Esophagus squamous epithelium (tissue), 5 donors: Measurements from ENCODE around the gene MCM5. TPM values are rescaled to one million over a fixed set of nuclear protein-coding genes. Genes with fewer than 3 reads are reported as not detected.
"Not testable (repeated sequence)": the region's sequence is repeated elsewhere in the genome, so short reads cannot be mapped to it uniquely, and the experiment has no call there.

Experiments
- DNase-seq: peaks from one replicate; lab custom pipeline; 2025; lab: John Stamatoyannopoulos, UW
- H3K27ac ChIP-seq, 4 donors: fragments of 200-600 bp; sonication (generic); one replicate each; pipeline ENCODE4 v1.5.1; 2016 to 2019; ENCODE audit warnings: mild to moderate bottlenecking in 1 of 4
- H3K27me3 ChIP-seq, 4 donors: fragments of 200-600 bp; sonication (generic); 1 replicate in 3 of 4; 2 replicates in 1 of 4; pipeline versions ENCODE4 v1.5.1 to v1.6.0; 2017 to 2021; ENCODE audit warnings: antibody characterized with exemption in 1 of 4
- H3K36me3 ChIP-seq, 3 donors: fragments of 200-600 bp; sonication (generic); one replicate each; pipeline ENCODE4 v1.5.1; 2016 to 2019
- H3K4me1 ChIP-seq, 3 donors: fragments of 200-600 bp; sonication (generic); one replicate each; pipeline ENCODE4 v1.5.1; 2017 to 2019
- H3K4me3 ChIP-seq, 4 donors: fragments of 200-600 bp; sonication (generic); 1 replicate in 3 of 4; 2 replicates in 1 of 4; pipeline ENCODE4 v1.5.1; 2016 to 2019; ENCODE audit warnings: mild to moderate bottlenecking in 2 of 4, moderate library complexity in 1 of 4
- H3K9me3 ChIP-seq, 3 donors: fragments of 200-600 bp; sonication (generic); one replicate each; pipeline ENCODE4 v1.5.1; 2016 to 2019
- CTCF ChIP-seq, 6 experiments: fragments of 450-650 bp in 4 of 6; fragments of 200-600 bp in 2 of 6; sonication (generic) in 2 of 6; IDR thresholded peaks; one replicate each; pipeline ENCODE4 v1.5.1; 2016 to 2019; ENCODE audit warnings: antibody characterized with exemption in 6 of 6, mild to moderate bottlenecking in 4 of 6, moderate library complexity in 4 of 6
- POLR2A ChIP-seq, 4 donors: fragments of 450-650 bp; IDR thresholded peaks; one replicate each; pipeline ENCODE4 v1.6.1; 2017; ENCODE audit warnings: antibody characterized with exemption in 4 of 4, mild to moderate bottlenecking in 4 of 4, moderate library complexity in 3 of 4
- WGBS, 2 donors: methylation state at CpG; one replicate each; pipeline ENCODE4 v1.1.5; 2018; 5-methylcytosine and 5-hydroxymethylcytosine counted together
- intact Hi-C: fragments of 100-400 bp; cut with DNase I; formaldehyde crosslinking; loops from one replicate; pipeline ENCODE4 v1.15.0; 2022
- total RNA-seq, 4 donors: library from RNA; depleted of rRNA; stranded (reverse); fragments of >200 nt; gene quantifications; one replicate each; pipeline ENCODE4 v1.1.0, GENCODE V29; 2016
- donor health status: DM: yes; HTN: yes; CAD: no.

MCM5 gene
- total RNA-seq, 4 donors from 2014 or later, result 23.1 to 48.1 (median 34.6) TPM

GRCh38 chr22:35435201-35435740 is 35.3 kb downstream of the MCM5 start:
- H3K27me3 ChIP-seq, result no peaks in the 10 kb centered on the region
- H3K9me3 ChIP-seq, result peaks cover 4 to 19% (median 12%) of the 10 kb centered on the region in 3 donors
- H3K36me3 ChIP-seq, result peaks cover 0 to 26% (median 6%) of the 10 kb centered on the region in 3 donors
- intact Hi-C loops, result no loop called here
- 73% methylated on average over 2 of the region's 8 CpGs; no CpG with 5 or more reads in 1 of the 2 donors for whole genome bisulfite sequencing, 2 donors
- H3K27ac ChIP-seq, result no peak overlapping the region
- H3K4me3 ChIP-seq, result no peak overlapping the region
- DNase-seq, result no peak
- peaks cover 0 to 15% (median 4%) of the 10 kb centered on the region in 3 donors for H3K4me1 ChIP-seq
- no peak for TF ChIP-seq CTCF (IDR thresholded peaks at IDR 0.05)
- no peak for TF ChIP-seq POLR2A (IDR thresholded peaks at IDR 0.05)

- peaks cover 0 to 26% (median 6%) of the 10 kb centered on the region in 3 donors for H3K36me3 ChIP-seq
- no peak for TF ChIP-seq POLR2A (IDR thresholded peaks at IDR 0.05)
- no peak for TF ChIP-seq CTCF (IDR thresholded peaks at IDR 0.05)
- WGBS, 2 donors, result 77 to 80% methylated on average over 4 to 5 of the region's 5 CpGs
- no peak for DNase-seq
- no peak overlapping the region for H3K27ac ChIP-seq
- intact Hi-C loops, result no loop called here
- H3K4me3 ChIP-seq, result no peak overlapping the region
- H3K4me1 ChIP-seq, result peaks cover 0 to 5% (median 0%) of the 10 kb centered on the region in 3 donors
- no peaks in the 10 kb centered on the region for H3K27me3 ChIP-seq
- peaks cover 4 to 19% (median 12%) of the 10 kb centered on the region in 3 donors for H3K9me3 ChIP-seq
These were observed 36.5 kb downstream of the MCM5 start for GRCh38 chr22:35436421-35436820.

- Histone ChIP-seq H3K4me1 (no peaks in the 10 kb centered on the region), H3K27me3 (no peaks in the 10 kb centered on the region), H3K27ac (no peak overlapping the region), H3K36me3 (peaks cover 0 to 25% (median 6%) of the 10 kb centered on the region in 3 donors), H3K9me3 (peaks cover 4 to 19% (median 12%) of the 10 kb centered on the region in 3 donors), H3K4me3 (no peak overlapping the region)
- intact Hi-C loops, result no loop called here
- DNase-seq, result no peak
- no peak for TF ChIP-seq POLR2A (IDR thresholded peaks at IDR 0.05)
- no peak for TF ChIP-seq CTCF (IDR thresholded peaks at IDR 0.05)
- 100% methylated on average over 1 of the region's 2 CpGs; no CpG with 5 or more reads in 1 of the 2 donors for WGBS, 2 donors
These were observed 37.1 kb downstream of the MCM5 start for GRCh38 chr22:35437049-35437448.

GRCh38 chr22:35438673-35439364 is 38.9 kb downstream of the MCM5 start:
- H3K27ac ChIP-seq, H3K4me1 ChIP-seq, H3K4me3 ChIP-seq, DNase-seq, H3K36me3 ChIP-seq, H3K9me3 ChIP-seq, intact Hi-C loops, H3K27me3 ChIP-seq: not testable (repeated sequence)
- 58 to 64% methylated on average over 3 of the region's 3 CpGs for WGBS, 2 donors

- Histone ChIP-seq H3K27me3 (no peaks in the 10 kb centered on the region), H3K27ac (no peak overlapping the region), H3K9me3 (no peaks in the 10 kb centered on the region), H3K36me3 (peaks cover 0 to 2% (median 0%) of the 10 kb centered on the region in 3 donors), H3K4me1 (peaks cover 0 to 3% (median 0%) of the 10 kb centered on the region in 3 donors), H3K4me3 (no peak overlapping the region)
- intact Hi-C loops, result no loop called here
- WGBS, 2 donors, result 77 to 83% methylated on average over 1 of the region's 1 CpG
- TF ChIP-seq CTCF (IDR thresholded peaks at IDR 0.05), result no peak
- TF ChIP-seq POLR2A (IDR thresholded peaks at IDR 0.05), result no peak
- no peak for DNase-seq
These were observed 39.4 kb downstream of the MCM5 start for GRCh38 chr22:35439365-35439717.
